HFFc6 (cell line): ENCODE results near the gene IGSF3. TPM values are rescaled to one million over a fixed set of nuclear protein-coding genes. Genes with fewer than 3 reads are reported as not detected.

Source experiments
- DNase-seq: peaks from one replicate; pipeline ENCODE4 v3.0.0-alpha.2; 2018
- H3K27ac Mint-ChIP-seq: 2 replicates; pipeline ENCODE4 v1.8.0; 2020; ENCODE audit warnings: mild to moderate bottlenecking, mixed read lengths
- H3K27me3 Mint-ChIP-seq: 2 replicates; pipeline ENCODE4 v1.8.0; 2021; ENCODE audit warnings: mild to moderate bottlenecking, moderate library complexity, mixed read lengths; ENCODE audit not compliant: insufficient read depth
- H3K36me3 Mint-ChIP-seq: 2 replicates; pipeline ENCODE4 v1.8.0; 2021; ENCODE audit warnings: low read depth, mixed read lengths
- H3K4me1 Mint-ChIP-seq: 2 replicates; pipeline ENCODE4 v1.8.0; 2020; ENCODE audit warnings: low read depth, mixed read lengths
- H3K4me3 Mint-ChIP-seq: 2 replicates; pipeline ENCODE4 v1.8.0; 2020; ENCODE audit warnings: mild to moderate bottlenecking, moderate library complexity, mixed read lengths
- H3K9me3 Mint-ChIP-seq: 2 replicates; pipeline ENCODE4 v1.8.0; 2020; ENCODE audit warnings: mild to moderate bottlenecking, mixed read lengths
- CTCF ChIP-seq: fragments of 200-600 bp; sonication (generic); IDR thresholded peaks from 2 replicates; pipeline ENCODE4 v1.5.0; 2021; ENCODE audit warnings: antibody characterized with exemption, mild to moderate bottlenecking
- total RNA-seq, 6 experiments: library from RNA; stranded (reverse); fragmentation: NEBNext Ultra II Directional; extraction: Animal tissue kit (Norgen Biotek cat#: 25700); gene quantifications; 2 replicates in 1 of 6; 3 replicates in 5 of 6; pipeline ENCODE4 v1.2.3, GENCODE V29; 2021

IGSF3 gene
- total RNA-seq, 6 experiments from 2014 or later = not detected

- H3K36me3 Mint-ChIP-seq = no peaks in the 10 kb centered on the region
- DNase-seq = no peak
- no peak overlapping the region for H3K27ac Mint-ChIP-seq
- no peak for TF ChIP-seq CTCF
- H3K4me1 Mint-ChIP-seq = peaks cover 5% of the 10 kb centered on the region; the same call in 1 of the 2 replicates
- H3K4me3 Mint-ChIP-seq = no peak overlapping the region
- H3K27me3 Mint-ChIP-seq = peaks cover 9% of the 10 kb centered on the region
- no peaks in the 10 kb centered on the region for H3K9me3 Mint-ChIP-seq
These were observed 27.0 kb upstream of the IGSF3 start for GRCh38 chr1:116694524-116694923.

- H3K27ac Mint-ChIP-seq = no peak overlapping the region
- DNase-seq = peak; percentile 49
These were observed 26.4 kb upstream of the IGSF3 start for GRCh38 chr1:116693759-116694480.

GRCh38 chr1:116692879-116693278, 25.3 kb upstream of the IGSF3 start:
- Mint-ChIP-seq H3K36me3 (no peaks in the 10 kb centered on the region), H3K27ac (no peak overlapping the region), H3K4me1 (peaks cover 5% of the 10 kb centered on the region; the same call in 1 of the 2 replicates), H3K4me3 (no peak overlapping the region), H3K9me3 (no peaks in the 10 kb centered on the region), H3K27me3 (peaks cover 11% of the 10 kb centered on the region)
- DNase-seq = no peak
- no peak for TF ChIP-seq CTCF

More at GRCh38 chr1:116693759-116694480, 26.4 kb upstream of the IGSF3 start:
- no peak for TF ChIP-seq CTCF
- Mint-ChIP-seq H3K4me3 (no peak overlapping the region), H3K9me3 (no peaks in the 10 kb centered on the region), H3K4me1 (peaks cover 5% of the 10 kb centered on the region; the same call in 1 of the 2 replicates), H3K27me3 (peaks cover 10% of the 10 kb centered on the region), H3K36me3 (no peaks in the 10 kb centered on the region)

- H3K9me3 Mint-ChIP-seq = no peaks in the 10 kb centered on the region
- DNase-seq = no peak
These were observed 23.4 kb upstream of the IGSF3 start for GRCh38 chr1:116690849-116691406.

GRCh38 chr1:116690396-116690848, 22.9 kb upstream of the IGSF3 start:
- no peaks in the 10 kb centered on the region for H3K4me1 Mint-ChIP-seq
- TF ChIP-seq CTCF = no peak
- H3K4me3 Mint-ChIP-seq = no peak overlapping the region
- no peaks in the 10 kb centered on the region for H3K36me3 Mint-ChIP-seq
- DNase-seq = no peak
- H3K9me3 Mint-ChIP-seq = no peaks in the 10 kb centered on the region
- peaks cover 16% of the 10 kb centered on the region for H3K27me3 Mint-ChIP-seq
- no peak overlapping the region for H3K27ac Mint-ChIP-seq

More at GRCh38 chr1:116690849-116691406, 23.4 kb upstream of the IGSF3 start:
- Mint-ChIP-seq H3K36me3 (no peaks in the 10 kb centered on the region), H3K4me1 (no peaks in the 10 kb centered on the region), H3K27ac (no peak overlapping the region), H3K27me3 (peaks cover 16% of the 10 kb centered on the region), H3K4me3 (no peak overlapping the region)
- TF ChIP-seq CTCF = no peak
